SH-SY5Y (cell line): ENCODE data around the gene BANP.

Experiments used
- GATA2 ChIP-seq: IDR thresholded peaks from 2 replicates; pipeline ENCODE4 v1.6.1; 2011; ENCODE audit warnings: mild to moderate bottlenecking, low read depth, low read length
- GATA3 ChIP-seq: IDR thresholded peaks from 2 replicates; pipeline ENCODE4 v1.6.1; 2011; ENCODE audit warnings: low read depth, mild to moderate bottlenecking, low read length, moderate library complexity

DNA sequence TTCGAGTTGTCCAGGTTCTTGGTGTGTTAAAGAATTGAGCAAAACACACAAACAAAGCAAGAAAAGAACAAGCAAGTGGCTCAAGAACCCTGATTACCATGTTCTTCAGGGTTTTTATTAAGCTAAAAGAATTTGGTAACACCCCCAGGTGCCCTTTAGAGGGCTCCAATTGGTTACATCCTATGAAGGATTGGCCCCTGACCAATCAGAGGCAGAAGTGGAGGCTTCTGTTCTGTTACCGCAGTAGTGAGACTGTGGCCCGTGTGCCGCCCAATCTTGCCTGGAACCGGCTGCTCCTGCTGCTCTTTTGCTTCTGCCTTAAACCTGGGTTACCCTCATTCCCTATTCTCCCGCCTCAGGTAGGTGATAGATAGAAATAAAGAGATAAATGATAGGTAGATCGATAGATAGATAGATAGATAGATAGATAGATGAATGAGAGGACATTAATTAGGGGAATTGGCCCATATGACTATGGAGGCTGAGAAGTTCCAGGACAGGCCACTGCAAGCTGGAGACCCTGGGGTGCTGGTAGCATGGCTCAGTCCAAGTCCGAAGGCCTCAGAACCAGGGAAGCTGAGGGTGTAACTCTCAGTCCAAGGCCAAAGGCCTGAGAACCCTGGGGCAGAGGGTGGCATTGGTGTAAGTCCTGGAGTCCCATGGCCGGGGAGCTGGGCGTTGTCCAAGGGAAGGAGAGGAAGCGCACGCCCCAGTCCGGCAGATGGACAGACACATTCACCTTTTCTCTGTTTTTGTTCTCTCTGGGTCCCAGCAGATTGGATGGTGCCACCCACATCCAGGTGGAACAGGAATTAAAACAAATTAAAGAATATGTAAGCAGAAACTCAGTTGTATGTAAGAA lies 11.4 kb upstream of the BANP start:
- no peak for TF ChIP-seq GATA2
- TF ChIP-seq GATA3 = no peak
